ENCODE measurements around the gene NRN1L.

Gene NRN1L

DNA sequence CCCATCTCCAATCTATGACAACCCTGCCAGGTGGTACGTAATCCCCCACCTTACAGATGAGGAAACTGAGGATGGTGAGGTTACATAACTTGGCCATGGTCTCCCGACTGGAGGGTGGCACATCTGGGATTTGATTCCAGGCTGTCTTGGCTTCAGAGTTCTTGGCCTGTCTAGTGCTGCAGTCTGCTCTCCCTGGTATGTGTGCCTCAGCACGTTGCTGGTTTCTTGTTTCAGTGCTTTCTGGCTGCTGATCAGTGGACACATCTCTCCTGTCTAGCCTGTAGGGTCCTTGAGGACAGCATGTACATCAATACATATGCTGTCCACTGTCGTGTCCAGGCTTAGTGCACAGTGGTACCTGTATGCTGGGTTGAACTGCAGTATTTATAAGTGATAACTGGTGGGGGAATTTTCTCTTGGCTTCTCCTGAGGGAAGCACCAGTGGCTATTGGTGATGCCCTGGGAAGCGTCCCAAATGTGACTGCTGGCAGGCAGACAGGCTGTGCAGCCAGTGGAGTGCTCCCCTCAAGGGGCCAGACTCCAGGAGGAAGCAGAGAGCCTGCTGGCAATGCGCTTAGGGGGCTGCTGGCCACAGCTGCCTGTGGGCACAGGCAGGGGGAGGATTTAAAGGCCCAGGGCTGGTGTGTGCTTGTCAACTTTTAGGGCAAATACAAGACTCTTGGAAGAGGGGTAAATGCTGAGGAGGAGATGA, 32.6 kb downstream of the NRN1L start:
- DNase-seq (ENCODE audit: low read depth in 3 of 3) = no peak

DNA sequence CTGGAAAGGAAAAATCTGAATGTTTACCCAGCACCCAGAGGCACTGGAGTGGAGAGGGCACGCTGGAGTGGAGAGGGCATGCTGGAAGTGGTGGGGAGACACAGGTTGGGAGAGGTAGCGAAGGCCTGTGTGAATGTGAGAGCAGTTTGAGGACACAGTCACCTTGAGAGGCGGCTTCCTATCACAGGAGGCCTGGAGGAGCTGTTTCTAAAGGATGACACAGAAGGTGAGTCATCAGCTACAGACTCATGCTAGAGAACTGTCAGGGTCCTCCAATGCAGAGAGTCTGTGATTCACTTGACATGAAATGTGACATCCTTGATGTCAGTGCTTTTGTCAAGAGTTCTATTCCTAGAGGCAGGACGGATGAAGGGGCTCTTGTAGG, 33.2 kb downstream of the NRN1L start:
- peak in 2 of 3 donors; percentile 44 to 49 for DNase-seq (ENCODE audit: low read depth in 3 of 3)

DNA sequence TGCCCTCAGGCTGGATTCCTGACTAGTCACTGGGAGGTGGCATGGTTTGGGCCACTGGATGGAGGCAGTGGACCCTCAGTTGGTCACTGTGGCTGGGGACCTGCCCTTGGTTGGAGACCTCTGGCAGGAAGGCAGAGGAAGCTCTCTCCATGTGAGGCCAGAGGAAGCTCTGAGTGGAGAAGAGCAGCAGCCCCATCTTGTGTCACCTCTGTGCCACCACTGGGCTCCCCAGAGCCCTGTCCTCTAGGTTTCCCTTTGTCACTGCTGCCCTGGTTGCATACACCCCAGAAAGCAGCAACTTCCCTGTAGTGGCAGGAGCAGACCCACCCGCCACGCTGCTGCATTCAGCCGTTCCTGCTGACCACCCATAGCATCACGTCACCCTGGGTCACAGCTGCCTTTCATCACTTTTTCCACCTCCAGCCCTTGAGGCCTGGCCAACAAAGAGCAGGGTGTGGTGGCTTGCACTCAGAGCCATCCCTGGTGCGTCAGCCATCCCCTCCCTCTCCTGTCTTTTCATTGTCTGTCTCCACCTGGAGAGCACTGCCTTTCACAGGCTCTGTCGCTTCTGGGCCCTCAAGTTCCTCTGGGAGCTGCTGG, 35.0 kb downstream of the NRN1L start:
- no peak for DNase-seq (ENCODE audit: low read depth in 3 of 3)

DNA sequence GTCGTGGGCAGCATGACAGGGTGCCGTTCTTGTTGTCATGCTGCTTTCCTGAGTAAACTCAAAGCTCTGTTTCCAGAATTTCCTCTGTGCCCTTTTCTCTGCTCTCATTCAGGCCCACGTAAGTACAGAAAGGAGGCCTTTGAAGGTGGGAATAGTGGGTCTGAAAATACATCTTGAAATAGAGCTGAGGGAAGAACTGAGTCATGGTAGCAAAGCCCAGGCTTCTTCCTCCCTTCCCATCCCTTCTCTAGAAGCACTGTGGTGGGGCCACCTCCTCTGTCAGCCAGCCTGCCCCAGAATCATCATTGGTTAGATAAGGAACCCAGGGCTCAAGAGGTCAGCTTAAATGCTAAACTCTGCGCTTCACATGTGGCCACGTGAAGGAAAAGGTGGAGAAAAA, 37.5 kb downstream of the NRN1L start:
- DNase-seq (ENCODE audit: low read depth in 3 of 3) = no peak

DNA sequence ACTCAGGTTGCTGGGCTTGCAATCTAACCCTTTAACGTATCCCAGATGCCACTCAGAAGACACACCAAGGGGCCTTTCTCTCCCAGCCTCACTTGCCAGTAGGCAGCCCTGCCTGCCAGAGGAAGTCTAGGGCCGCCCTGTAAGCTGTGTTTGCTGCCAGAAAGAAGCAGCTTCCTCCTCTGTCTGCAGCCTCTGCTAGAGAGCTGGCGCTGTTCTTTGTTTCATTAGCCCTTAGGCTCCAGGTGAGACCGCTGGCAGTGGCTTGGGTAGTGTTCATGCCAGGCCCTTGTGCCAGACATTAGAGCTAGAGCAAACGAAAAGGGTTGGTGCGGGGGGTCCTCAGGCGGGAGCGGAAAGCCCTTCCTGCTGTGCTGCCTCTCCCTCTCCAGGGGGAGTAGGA, 38.1 kb downstream of the NRN1L start:
- no peak for DNase-seq (ENCODE audit: low read depth in 3 of 3)

DNA sequence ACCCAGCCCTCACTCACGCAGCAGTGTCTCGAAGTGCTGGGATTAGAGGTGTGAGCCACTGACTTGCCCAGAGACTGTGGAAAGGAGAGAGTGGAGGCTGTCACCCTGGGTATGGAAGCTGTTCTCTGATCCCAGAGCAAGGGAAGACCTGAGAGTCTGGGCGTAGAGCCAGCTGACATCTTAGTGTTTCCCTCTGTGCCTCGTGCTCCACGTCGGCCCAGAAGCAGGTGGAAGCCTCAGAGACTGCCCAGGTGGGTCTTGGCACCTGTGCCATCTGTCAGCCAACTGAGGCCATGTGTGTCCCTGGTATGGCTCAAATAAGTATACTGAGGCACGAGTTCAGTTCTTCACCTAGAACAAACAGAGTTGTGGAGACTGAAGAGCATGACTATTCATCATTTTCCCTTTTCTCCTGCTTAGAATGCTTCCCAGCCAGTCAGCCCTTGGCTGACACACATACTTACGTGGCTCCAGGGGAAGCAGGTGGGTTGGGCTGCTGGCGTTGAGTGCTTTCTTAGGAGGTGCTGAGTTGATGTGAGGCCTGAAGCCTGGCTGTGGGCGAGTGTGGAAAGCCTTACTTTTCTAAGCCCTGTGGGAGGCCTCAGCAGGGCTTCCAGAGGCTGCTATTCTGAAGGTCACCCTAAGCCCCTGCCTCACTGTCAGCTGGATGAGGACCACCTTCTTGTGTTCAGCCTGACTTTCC, 38.9 kb downstream of the NRN1L start:
- DNase-seq (ENCODE audit: low read depth in 3 of 3) = no peak

DNA sequence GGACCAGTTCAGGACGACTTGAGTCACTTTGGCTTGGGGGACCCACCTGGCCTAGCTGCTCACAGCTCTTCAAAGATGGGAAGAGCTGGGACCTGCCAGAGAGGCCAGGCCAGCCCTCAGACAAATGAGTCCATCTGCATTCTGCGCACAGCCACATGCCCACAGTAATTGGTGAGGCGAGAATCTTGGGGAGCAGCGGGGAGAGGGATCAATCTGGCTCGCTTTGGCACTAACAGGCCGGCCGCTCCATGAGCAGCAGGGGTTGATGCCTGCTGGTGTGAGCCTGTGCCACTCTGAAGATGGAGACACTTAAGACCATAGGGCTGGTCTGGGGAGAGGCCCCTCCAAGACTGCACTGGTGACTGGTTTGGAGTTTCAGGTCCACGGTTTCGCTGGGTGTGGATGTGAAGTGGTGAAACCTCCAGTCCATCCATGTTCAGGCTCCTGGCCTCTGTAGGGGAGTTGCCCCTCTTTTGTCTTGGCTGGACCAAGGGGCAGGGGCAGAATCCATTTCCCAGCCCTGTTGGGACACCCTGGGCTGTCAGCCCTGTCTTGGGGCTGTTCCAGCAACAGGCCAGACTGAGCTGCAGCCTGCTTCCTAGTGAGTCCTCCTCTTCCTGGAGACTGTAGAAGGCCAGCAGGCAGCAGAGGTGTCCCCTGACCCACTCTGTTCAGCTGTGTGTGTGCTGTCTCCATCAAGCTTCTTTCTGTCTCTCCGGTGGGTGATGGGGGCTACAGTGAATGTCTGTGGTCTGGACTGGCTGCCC, 39.6 kb downstream of the NRN1L start:
- DNase-seq (ENCODE audit: low read depth in 3 of 3) = no peak

DNA sequence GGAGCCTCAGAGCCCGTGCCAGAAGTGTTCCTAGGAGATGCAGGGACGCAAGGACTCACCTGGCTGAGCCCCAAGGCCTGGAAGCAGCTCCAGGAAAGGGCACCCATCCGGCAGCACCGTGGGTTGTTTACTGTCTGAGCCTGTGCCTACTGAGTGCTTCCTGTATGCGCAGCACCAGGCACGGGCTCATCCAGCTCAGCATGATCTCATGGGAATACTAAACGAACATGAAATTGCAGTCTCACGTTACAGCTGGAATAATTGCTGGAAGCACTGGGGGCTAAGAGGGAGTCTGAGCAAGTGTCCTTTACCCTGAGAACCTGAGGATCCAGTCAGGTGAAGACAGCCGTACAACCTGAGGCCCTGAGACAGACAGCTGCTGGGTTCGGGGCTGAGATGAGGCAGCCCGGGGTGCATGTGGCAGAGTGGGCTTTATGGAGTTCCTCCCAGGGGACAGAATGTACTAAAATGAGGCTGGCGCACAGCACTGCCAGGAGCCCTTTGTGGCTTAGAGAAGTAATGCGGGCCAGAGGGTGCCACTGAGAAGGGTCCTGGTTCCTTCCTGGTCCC, 41.6 kb downstream of the NRN1L start:
- DNase-seq (ENCODE audit: low read depth in 3 of 3) = no peak

DNA sequence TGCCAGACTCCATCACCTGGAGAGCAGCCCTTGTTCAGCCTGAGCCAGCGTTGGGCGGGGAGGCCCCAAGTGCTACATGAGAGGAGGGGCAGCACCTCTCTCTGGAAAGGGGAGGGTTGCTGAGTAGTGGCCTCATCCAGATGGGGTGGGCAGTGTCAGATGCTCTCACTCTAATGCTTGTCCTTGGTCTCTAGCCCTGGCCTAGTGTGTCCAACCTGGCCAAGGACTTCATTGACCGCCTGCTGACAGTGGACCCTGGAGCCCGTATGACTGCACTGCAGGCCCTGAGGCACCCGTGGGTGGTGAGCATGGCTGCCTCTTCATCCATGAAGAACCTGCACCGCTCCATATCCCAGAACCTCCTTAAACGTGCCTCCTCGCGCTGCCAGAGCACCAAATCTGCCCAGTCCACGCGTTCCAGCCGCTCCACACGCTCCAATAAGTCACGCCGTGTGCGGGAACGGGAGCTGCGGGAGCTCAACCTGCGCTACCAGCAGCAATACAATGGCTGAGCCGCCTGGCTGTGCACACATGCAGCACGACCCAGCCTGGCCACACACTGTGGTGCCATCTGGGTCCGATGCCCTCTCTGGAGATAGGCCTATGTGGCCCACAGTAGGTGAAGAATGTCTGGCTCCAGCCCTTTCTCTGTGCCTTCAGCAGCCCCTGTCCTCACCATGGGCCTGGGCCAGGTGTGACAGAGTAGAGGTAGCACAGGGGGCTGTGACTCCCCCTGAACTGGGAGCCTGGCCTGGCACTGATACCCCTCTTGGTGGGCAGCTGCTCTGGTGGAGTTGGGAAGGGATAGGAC, 42.7 kb downstream of the NRN1L start:
- DNase-seq (ENCODE audit: low read depth in 3 of 3) = no peak

DNA sequence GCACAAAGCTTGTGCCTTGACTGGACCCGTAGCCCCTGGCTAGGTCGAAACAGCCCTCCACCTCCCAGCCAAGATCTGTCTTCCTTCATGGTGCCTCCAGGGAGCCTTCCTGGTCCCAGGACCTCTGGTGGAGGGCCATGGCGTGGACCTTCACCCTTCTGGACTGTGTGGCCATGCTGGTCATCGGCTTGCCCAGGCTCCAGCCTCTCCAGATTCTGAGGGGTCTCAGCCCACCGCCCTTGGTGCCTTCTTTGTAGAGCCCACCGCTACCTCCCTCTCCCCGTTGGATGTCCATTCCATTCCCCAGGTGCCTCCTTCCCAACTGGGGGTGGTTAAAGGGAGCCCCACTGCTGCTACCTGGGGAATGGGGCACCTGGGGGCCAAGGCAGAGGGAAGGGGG, 43.5 kb downstream of the NRN1L start:
- DNase-seq (ENCODE audit: low read depth in 3 of 3) = no peak

DNA sequence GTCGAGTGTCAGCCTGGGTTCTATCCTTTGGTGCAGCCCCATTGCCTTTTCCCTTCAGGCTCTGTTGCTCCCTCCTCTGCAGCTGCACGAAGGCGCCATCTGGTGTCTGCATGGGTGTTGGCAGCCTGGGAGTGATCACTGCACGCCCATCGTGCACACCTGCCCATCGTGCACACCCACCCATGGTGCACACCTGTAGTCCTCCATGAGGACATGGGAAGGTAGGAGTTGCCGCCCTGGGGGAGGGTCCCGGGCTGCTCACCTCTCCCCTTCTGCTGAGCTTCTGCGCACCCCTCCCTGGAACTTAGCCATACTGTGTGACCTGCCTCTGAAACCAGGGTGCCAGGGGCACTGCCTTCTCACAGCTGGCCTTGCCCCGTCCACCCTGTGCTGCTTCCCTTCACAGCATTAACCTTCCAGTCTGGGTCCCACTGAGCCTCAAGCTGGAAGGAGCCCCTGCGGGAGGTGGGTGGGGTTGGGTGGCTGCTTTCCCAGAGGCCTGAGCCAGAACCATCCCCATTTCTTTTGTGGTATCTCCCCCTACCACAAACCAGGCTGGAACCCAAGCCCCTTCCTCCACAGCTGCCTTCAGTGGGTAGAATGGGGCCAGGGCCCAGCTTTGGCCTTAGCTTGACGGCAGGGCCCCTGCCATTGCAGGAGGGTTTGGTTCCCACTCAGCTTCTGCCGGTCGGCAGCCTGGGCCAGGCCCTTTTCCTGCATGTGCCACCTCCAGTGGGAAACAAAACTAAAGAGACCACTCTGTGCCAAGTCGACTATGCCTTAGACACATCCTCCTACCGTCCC, 44.1 kb downstream of the NRN1L start:
- DNase-seq (ENCODE audit: low read depth in 3 of 3) = peak; percentile 63 to 73 (median 66)

DNA sequence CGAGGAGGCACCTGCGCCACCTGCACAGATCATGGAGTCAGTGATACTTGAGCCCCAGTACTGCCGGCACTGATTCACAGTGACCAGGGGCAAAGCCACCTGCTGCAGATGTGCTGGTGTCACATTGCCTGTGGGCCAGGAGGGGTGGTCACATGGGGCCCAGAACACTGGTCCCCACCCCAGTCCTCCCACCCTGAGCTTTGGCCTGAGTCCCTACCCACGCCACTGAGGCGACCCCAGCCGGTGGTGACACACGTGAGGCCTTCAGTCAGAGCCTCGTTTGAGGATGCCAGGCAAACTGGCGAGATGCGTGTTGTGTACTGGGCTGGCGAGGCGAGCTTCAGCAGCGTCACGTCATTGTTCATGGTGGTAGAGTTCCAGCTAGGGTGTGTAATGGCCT, 45.5 kb downstream of the NRN1L start:
- no peak for DNase-seq (ENCODE audit: low read depth in 3 of 3)

DNA sequence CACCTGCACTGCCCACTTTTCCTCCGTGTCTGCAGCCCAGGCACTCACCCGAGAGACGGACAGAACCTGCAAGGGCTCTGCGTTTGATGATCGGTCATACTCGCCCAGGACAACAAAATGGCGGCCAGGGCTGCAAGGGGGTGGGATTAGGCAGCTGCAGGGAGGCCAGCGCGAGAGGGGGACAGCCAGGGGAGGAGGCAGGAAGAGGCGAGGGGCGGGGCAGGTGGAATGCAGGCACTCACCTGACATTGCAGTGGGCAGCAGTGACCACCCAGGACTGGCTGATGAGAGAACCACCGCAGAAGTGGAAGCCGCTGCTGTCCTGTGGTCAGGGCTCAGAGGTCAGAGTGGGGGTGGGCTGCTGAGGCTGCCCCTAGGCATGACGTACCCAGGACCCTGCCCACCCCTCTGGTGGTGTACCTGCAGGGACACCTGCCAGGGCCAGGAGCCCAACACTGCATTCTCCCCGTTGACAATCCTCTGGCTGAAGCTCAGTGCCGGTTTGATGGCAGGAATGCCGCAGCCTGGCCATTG, 46.1 kb downstream of the NRN1L start:
- DNase-seq (ENCODE audit: low read depth in 3 of 3) = no peak

DNA sequence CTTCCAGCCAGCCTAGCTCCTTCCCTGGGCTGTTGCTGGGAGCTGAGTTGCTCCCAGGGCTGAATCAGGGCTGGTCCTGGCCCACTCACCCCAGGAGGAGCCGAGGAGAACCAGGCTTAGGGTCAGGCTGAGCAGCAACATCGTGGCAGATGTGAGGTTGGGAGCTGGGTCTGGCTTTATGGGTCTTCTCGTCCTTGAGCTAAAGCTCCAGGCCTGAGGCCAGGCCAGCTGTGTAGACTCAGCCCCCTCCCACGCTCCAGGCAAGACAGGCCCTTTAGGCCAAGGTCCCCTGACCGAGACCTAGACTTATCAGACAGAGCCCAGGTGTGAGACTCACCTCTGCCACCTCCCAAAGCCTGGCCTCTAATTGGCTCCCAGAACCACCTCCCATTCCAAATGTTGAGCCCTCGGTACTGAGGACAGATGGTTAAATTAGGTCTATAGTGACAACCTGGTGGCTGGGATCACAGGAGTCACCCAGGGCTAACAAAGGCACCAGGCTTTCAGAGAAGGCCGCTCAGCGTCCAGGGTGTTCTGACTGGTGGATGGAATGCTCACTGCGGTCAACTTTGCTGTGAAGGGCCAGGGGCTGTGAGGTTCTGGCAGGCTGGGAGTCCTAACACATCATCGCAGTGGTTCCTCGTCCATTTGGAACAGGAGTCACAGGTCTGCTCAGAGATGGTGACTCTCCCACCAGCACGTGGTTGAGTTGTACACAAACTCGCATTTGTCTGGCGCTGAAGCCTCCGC, 47.2 kb downstream of the NRN1L start, which contains the start of gene CTRL:
TSS of gene CTRL (minus strand) at position 151 of the 750 bp plus-strand sequence. CDS start at position 141, 10 bp downstream.
- no peak for DNase-seq (ENCODE audit: low read depth in 3 of 3)

DNA sequence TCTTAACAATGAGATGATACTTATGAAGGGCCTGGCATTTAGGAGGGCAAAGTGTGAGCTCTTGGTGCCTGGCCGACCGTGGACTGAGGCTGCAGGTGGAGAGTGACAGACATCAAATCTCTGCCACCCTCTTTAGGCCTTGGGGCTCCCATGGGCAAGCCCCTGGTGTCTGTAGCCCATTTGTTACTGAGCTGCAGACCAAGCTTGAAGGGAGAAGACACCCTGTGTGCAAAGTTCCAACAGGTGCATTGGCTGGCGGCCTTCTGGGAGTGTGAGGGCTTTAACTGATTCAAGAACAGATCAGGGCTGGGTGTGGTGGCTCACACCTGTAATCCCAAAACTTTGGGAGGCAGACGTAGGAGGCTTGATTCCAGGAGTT, 47.8 kb downstream of the NRN1L start:
- no peak for DNase-seq (ENCODE audit: low read depth in 3 of 3)

DNA sequence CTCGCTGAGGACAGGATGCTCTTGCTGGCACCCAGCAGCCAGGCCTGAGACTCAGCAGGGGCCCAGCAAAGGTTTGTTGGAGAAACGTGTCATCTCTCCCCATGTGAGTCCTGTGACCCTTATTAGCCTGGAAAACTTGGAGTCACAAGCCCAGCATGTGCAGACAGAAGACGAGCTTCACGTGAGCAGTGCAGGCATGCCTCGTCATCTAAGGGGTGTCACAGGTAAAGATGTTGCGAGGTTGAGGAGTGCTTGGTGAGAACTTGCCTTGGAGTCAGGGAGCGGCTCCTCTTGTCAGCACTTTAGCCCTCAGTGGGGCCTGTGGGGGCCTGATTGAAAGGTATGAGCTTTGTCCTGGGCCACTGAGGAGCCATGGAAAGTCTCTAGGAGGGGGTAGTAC, 49.1 kb downstream of the NRN1L start:
- no peak for DNase-seq (ENCODE audit: low read depth in 3 of 3)

DNA sequence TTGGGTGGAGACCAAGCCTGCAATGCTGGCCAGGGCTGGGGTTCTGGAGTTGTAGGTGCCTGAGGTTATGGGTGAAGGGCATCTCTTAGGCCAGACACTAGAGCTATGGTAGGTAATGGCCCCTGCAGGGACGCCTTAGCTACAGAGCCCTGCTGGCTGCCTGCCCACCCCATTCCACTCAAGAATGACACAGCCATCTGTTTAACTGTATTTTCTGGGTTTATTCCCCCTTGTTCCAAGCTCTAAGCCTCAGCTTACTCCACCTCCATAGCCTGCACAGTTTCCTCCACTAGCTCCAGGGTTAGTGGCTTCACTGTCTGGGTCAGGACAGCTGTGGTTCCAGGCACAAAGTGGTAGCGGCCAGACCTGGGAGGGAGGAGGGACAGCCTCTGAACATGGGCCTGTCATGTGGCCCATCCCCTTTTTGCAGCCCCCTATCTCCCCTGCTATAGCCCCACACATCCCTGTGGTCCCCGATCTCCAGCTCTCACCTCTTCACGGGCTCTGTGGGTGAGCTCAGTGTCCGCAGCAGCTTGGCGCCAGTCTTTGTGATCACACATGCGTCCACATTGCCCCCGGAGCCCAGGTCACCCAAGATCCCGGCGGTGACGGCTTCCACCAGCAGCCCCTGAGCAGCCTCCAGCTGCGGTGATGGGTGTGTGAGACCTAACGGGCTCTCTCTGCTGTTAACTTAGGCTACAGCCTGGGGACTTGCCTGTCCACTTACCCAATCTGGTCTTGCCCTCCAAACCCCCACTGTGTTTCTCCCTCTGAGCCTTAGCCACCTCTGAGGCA, 49.8 kb downstream of the NRN1L start:
- no peak for DNase-seq (ENCODE audit: low read depth in 3 of 3)

DNA sequence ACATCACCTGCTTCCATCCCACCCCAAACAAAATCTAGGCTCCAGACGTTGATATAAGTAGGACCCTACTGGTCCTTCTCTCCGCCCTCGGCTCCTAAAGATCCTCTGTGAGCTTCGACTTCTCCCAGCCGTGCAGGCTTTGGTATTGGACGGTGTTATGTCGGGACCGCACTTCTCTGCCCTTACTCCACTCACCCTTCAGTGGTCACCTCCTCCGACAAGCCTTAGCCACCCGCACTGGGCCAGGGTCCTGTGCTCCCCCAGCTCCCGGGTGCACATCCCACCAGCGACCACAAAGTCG, 50.4 kb downstream of the NRN1L start:
- DNase-seq (ENCODE audit: low read depth in 3 of 3) = no peak

Measured in stimulated activated CD4-positive, alpha-beta T cell treated with anti-CD3 and anti-CD28 coated beads, TNF-alpha, amount 100 ng/mL, for 48 hours (primary cell).